AG04449 (cell line): ENCODE measurements around the gene RABGAP1.

Experiments
- CTCF ChIA-PET: fragments of 350-600 bp; formaldehyde crosslinking; extraction: SDS; loops from one replicate; lab custom pipeline; 2021; ENCODE audit warnings: antibody characterized with exemption; lab: Yijun Ruan, JAX
- POLR2A ChIA-PET: fragments of 400-600, 350-600 bp; formaldehyde crosslinking; extraction: SDS; loops from one replicate; lab custom pipeline; 2020; ENCODE audit warnings: antibody characterized with exemption, inconsistent platforms; lab: Yijun Ruan, JAX
- DNase-seq: peaks from one replicate; pipeline ENCODE4 v3.0.0-alpha.2; 2010; ENCODE audit warnings: low read depth, low spot score
- H3K4me3 ChIP-seq: 2 replicates; pipeline ENCODE4 v1.5.1; 2011; ENCODE audit warnings: low read depth, mild to moderate bottlenecking, control low read depth, low read length
- CTCF ChIP-seq: IDR thresholded peaks from one replicate; pipeline ENCODE4 v1.5.1; 2011; ENCODE audit warnings: mild to moderate bottlenecking, moderate library complexity, low read length, control low read depth, inconsistent platforms; ENCODE audit not compliant: insufficient read depth; ENCODE audit errors: missing control alignments

RABGAP1 gene

GRCh38 chr9:123091459-123091858 is 150.6 kb downstream of the RABGAP1 start:
- no peak overlapping the region for H3K4me3 ChIP-seq
- no peak for DNase-seq
- TF ChIP-seq CTCF, result no peak
- ChIA-PET CTCF (interaction anchor here (0.8 to 6.3 kb wide), 10 partner anchors 8 to 296 kb away, joined by 3 to 68 read pairs (median 12); partner anchors contain the start of gene CRB2), POLR2A (no interaction called here)

GRCh38 chr9:123093141-123093540 is 152.3 kb downstream of the RABGAP1 start:
- no peak overlapping the region for H3K4me3 ChIP-seq
- no peak for DNase-seq
- no peak for TF ChIP-seq CTCF
- ChIA-PET CTCF (interaction anchor here (3.0 to 6.3 kb wide), 5 partner anchors 10 to 262 kb away, joined by 12 to 68 read pairs (median 38); partner anchors contain the start of gene CRB2), POLR2A (interaction anchor here (1.2 kb wide), 1 partner anchor 12 kb away, joined by 4 read pairs; no protein-coding TSS in a partner anchor)

- DNase-seq, result no peak
- no peak for TF ChIP-seq CTCF
- POLR2A ChIA-PET, result no interaction called here
- CTCF ChIA-PET, result interaction anchor here (0.6 to 1.9 kb wide), 3 partner anchors 15 to 106 kb away, joined by 3 to 6 read pairs (median 3); no protein-coding TSS in a partner anchor
- no peak overlapping the region for H3K4me3 ChIP-seq
Measured at GRCh38 chr9:123096987-123097386, 156.2 kb downstream of the RABGAP1 start.

GRCh38 chr9:123097430-123098095 is 156.7 kb downstream of the RABGAP1 start:
- ChIA-PET CTCF (interaction anchor here (0.6 to 1.9 kb wide), 5 partner anchors 16 to 288 kb away, joined by 3 to 6 read pairs (median 3); no protein-coding TSS in a partner anchor), POLR2A (no interaction called here)
- no peak overlapping the region for H3K4me3 ChIP-seq
- no peak for TF ChIP-seq CTCF
- DNase-seq, result no peak

- POLR2A ChIA-PET, result no interaction called here
- no peak overlapping the region for H3K4me3 ChIP-seq
- no peak for DNase-seq
- CTCF ChIA-PET, result interaction anchor here (0.8 to 1.9 kb wide), 3 partner anchors 17 to 288 kb away, joined by 3 to 6 read pairs (median 3); no protein-coding TSS in a partner anchor
- TF ChIP-seq CTCF, result no peak
Measured at GRCh38 chr9:123098096-123098459, 157.3 kb downstream of the RABGAP1 start.

- ChIA-PET CTCF (interaction anchor here (1.3 to 1.4 kb wide), 3 partner anchors 10 to 252 kb away, joined by 3 to 5 read pairs (median 4); no protein-coding TSS in a partner anchor), POLR2A (no interaction called here)
- no peak for TF ChIP-seq CTCF
- H3K4me3 ChIP-seq, result no peak overlapping the region
- DNase-seq, result no peak
Measured at GRCh38 chr9:123099042-123099441, 158.2 kb downstream of the RABGAP1 start.
